GM12872 (cell line): ENCODE data around the gene SORCS3.

Source experiments
- CTCF ChIP-seq: IDR thresholded peaks from 3 replicates; pipeline ENCODE4 v1.5.1; 2011; ENCODE audit warnings: low read depth, mild to moderate bottlenecking, low read length, moderate library complexity; ENCODE audit not compliant: insufficient read depth

SORCS3 gene

GRCh38 chr10:104663563-104663962, 22.5 kb downstream of the SORCS3 start:
- TF ChIP-seq CTCF, result no peak

- no peak for TF ChIP-seq CTCF
These were observed 23.1 kb downstream of the SORCS3 start for GRCh38 chr10:104664205-104664604.

- TF ChIP-seq CTCF, result no peak
These were observed 24.1 kb downstream of the SORCS3 start for GRCh38 chr10:104665174-104665573.

- no peak for TF ChIP-seq CTCF
These were observed 25.0 kb downstream of the SORCS3 start for GRCh38 chr10:104666106-104666505.

- no peak for TF ChIP-seq CTCF
These were observed 35.8 kb downstream of the SORCS3 start for GRCh38 chr10:104676874-104677273.

GRCh38 chr10:104678658-104679057, 37.6 kb downstream of the SORCS3 start:
- TF ChIP-seq CTCF, result no peak

- TF ChIP-seq CTCF, result no peak
These were observed 39.6 kb downstream of the SORCS3 start for GRCh38 chr10:104680467-104681401.
